Measurements from ENCODE around the gene RFX2.
"Not testable (repeated sequence)": the region's sequence is repeated elsewhere in the genome, so short reads cannot be mapped to it uniquely, and the experiment has no call there.

The RFX2 gene

DNA sequence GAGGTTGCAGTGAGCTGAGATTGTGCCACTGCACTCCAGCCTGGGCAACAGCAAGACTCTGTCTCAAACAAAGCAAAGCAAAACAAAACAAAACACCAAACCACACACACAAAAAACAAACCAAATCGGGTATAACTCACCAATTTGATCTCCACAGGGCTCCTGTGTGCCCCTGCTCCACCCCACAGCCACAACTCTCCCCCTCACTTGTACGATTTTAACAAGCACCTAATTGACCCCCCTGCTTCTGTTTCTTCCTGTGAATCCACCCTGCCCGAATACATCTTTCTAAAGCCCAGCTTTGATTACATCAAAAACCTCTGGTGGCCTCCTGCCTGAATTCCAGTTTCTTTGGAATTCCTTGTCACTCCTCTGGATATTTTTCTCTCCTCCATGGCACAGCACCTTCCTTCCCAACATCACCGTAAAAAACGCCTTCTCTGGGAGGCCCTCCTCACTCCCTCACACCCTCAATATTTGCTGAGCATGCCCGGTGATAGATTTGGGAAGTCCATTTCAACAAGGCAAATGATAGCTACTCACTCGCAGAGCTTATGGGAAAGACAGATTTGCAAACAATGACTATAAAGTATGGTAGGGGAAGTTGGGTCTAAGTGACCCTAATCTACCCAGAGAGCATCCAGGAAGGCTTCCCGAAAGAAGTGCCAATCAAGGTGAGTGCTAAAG is 120.8 kb downstream of the RFX2 start:
- H3K4me3 ChIP-seq (ENCODE audit: low read length): no peak overlapping the region
- DNase-seq (ENCODE audit: low read depth): no peak
- TF ChIP-seq, protein P1, sequence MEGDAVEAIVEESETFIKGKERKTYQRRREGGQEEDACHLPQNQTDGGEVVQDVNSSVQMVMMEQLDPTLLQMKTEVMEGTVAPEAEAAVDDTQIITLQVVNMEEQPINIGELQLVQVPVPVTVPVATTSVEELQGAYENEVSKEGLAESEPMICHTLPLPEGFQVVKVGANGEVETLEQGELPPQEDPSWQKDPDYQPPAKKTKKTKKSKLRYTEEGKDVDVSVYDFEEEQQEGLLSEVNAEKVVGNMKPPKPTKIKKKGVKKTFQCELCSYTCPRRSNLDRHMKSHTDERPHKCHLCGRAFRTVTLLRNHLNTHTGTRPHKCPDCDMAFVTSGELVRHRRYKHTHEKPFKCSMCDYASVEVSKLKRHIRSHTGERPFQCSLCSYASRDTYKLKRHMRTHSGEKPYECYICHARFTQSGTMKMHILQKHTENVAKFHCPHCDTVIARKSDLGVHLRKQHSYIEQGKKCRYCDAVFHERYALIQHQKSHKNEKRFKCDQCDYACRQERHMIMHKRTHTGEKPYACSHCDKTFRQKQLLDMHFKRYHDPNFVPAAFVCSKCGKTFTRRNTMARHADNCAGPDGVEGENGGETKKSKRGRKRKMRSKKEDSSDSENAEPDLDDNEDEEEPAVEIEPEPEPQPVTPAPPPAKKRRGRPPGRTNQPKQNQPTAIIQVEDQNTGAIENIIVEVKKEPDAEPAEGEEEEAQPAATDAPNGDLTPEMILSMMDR (conservative IDR thresholded peaks at IDR 0.05; ENCODE audit: low read length): no peak

DNA sequence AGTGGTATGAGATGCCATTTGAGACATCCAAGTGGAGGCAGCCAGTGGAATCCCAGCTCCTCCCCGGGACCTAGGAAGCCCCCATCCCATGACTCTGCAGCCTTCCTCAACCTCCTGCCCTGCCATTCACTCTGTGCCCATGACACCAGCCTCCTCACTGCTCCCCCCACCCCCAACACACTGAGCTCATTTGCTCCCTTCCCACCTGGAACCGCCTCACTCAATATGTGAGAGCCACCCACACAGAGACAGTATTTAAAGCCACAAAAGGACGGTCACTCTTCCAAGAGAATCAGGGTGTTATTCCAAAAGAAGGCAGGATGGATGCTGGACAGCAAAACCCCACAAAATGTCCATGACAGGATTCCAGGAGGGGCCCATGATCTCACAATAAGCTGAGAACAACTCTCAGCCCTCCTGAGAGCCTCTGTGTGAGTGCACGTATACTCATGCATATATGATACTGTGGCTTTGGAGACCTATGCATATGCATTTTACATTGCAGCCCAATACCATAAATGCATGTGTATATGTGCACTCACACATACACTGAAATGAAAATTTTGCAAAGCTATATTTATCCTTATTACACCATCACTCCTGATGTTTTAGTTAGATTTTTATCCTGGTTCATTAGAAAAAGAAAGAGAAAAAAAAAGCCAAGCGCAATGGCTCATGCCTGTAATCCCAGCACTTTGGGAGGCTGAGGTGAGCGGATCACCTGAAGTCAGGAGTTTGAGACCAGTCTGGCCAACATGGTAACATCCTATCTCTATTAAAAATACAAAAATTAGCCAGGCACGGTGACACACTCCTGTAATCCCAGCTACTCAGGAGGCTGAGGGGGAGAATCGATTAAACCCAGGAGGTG is 121.5 kb downstream of the RFX2 start:
- H3K4me3 ChIP-seq (ENCODE audit: low read length): no peak overlapping the region
- DNase-seq (ENCODE audit: low read depth): no peak

DNA sequence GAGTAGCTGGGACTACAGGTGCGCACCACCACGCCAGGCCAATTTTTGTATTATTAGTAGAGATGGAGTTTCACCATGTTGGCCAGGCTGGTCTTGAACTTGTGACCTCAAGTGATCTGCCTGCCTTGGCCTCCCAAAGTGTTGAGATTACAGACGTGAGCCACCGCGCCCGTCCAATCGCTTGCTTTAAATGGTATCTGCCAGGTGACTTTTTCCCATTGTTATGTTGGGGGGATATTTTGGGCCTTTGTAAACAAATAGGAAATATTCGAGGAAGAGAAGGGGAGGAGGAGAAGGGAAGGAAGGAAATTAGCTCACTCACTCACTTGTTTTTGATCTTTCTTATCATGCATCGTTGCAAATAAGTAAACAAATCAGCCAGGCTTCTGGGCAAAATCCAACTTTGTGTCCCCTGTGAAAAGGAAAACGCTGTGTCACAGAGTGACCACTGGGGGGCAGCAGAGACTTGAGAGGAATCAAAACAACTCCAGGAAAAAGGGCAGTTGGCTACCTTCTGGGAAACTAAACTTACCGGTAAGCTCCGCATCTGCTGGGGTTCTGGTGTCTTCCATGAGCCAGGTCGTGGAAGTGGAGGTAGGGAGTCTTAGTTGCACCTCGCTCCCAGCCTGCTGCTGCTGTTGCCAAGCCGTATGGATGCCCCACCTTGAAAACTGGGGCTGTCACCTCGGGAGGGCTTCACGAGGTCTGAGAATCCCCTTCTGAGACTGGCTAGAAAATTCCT is 123.1 kb downstream of the RFX2 start:
- DNase-seq (ENCODE audit: low read depth): peak; percentile 78
- TF ChIP-seq, protein P1 (conservative IDR thresholded peaks at IDR 0.05; ENCODE audit: low read length): peak; percentile 97
- H3K4me3 ChIP-seq (ENCODE audit: low read length): peak overlapping the region; percentile 55

More for the DNA sequence above, 121.5 kb downstream of the RFX2 start:
- TF ChIP-seq, protein P1 (conservative IDR thresholded peaks at IDR 0.05; ENCODE audit: low read length): no peak

- DNase-seq (ENCODE audit: low read depth): not testable (repeated sequence)
Measured at GRCh38 chr19:5985837-5986236, 124.5 kb downstream of the RFX2 start.

GRCh38 chr19:5985098-5985783 is 125.1 kb downstream of the RFX2 start:
- DNase-seq (ENCODE audit: low read depth): peak; percentile 37
- no peak overlapping the region for H3K4me3 ChIP-seq (ENCODE audit: low read length)
- TF ChIP-seq, protein P1 (conservative IDR thresholded peaks at IDR 0.05; ENCODE audit: low read length): no peak

More at GRCh38 chr19:5985837-5986236, 124.5 kb downstream of the RFX2 start:
- not testable (repeated sequence) for H3K4me3 ChIP-seq (ENCODE audit: low read length)

DNA sequence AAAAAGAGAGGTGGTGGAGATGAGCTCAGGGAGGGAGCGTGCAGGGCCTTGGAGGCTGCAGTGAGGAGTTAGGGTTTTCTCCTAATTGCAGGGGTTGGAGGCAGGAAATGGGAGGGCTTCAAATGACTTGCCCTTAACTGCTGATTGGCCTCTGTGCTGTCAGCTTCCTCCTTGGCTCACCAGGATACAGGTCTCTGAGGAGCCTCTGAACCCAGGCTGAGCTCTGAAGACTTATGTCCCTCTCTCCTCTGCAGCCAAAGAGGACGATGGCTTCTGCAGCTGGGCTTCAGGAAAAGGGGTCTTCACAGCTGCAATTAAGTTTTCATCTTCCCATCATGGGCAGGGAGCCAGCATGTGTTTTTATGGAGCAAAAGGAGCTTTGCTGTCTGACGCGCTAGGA is 125.7 kb downstream of the RFX2 start:
- no peak overlapping the region for H3K4me3 ChIP-seq (ENCODE audit: low read length)
- TF ChIP-seq, protein P1 (conservative IDR thresholded peaks at IDR 0.05; ENCODE audit: low read length): no peak
- DNase-seq (ENCODE audit: low read depth): no peak
